Hematopoietic multipotent progenitor cell treated with erythropoietin and hydrocortisone succinate and interleukin-3 and kit ligand, for 4 days (in vitro differentiated cells): ENCODE results near the gene HMBS.
"Not testable (repeated sequence)": the region's sequence is repeated elsewhere in the genome, so short reads cannot be mapped to it uniquely, and the experiment has no call there.

Source experiments
- DNase-seq: peaks from one replicate; pipeline ENCODE4 v3.0.0-alpha.2; 2015

The HMBS gene

DNA sequence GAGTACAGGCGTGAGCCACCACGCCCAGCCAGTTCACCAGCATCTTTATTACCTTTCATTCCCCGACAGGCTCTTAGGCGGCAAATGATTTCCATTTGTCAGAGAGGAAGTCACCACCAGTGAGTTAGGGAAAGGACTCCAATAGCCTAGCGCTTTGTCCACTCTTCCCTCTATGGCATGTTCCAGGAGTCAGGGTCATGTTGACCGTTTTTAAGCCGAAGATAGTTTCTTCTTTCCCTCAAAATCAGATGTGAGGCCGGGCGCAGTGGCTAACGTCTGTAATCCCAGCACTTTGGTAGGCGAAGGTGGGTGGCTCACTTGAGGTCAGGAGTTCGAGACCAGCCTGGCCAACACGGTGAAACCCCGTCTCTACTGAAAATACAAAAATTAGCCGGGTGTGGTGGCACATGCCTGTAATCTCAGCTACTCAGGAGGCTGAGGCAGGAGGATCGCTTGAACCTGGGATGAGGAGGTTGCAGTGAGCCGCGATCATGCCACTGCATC, 18.5 kb downstream of the HMBS start:
- not testable (repeated sequence) for DNase-seq

DNA sequence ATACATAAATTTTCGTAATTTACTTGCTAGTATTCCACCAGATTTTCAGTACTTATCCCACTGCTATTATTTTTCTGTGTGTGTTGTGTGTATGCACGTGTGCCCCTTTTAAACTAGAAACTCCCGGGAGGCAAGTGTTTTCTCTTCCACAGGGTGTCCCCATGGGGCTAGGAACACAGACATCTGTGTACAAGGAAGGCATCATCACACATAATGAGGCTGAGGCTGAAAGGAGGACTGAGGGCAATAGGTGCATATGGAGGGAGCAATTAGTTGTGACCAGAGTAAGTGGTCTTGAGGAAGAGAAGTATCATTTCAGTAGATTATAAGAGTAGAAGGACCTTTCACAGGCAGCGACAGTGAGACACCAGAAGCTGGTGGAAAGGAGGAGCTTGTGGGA, 19.1 kb downstream of the HMBS start:
- peak; percentile 61 for DNase-seq

DNA sequence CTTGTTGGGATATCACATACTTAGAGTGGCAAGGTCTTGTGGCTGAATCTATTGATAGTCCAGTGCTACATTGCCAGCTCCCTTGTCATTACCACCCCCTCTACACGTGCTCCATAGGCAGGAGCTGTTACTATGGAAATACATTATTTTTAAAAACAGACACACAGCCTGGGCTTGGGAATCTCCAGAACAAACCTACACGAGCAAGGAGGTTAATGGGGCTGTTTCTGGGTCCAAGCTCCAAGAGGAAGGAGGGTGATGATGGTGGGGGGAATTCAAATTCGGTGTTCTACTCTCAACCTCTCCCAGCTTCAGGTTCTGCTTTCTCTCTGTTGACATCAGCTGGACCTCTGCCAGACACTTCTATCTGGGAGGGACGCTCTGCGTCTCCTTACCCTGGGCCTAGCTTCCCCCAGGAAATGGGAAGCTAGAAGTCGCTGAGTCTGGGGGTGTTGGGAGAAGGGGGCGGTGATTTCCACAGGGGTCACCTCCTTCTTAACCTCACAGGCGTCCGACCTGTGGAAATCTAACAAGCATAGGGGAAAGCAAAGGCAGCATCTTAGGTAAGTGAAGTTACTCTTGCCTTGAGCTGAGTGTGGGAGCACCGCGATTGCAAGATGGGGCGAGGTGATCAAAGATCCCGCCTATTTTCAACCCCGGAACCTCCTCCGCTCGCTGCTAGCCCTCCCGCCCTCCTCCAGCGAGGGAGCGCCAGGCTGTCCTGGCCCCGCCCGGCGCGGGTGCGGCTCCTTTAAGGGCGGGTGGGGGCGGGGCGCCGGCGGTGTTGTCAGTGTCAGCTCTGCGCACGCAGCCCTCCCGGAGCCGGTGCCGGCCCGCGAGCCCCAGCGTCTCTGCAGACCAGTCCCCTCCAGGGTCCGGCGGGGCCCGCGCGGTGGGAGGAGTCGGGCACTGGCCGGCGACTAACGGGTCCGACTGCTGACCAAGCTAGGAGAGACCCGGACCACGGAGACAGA, 22.2 kb downstream of the HMBS start, which contains the start of gene C2CD2L:
TSS of gene C2CD2L (plus strand) at position 781 of the 974 bp plus-strand sequence. CDS start 398 bp downstream, outside the sequence.
- DNase-seq, result peak; percentile 98

DNA sequence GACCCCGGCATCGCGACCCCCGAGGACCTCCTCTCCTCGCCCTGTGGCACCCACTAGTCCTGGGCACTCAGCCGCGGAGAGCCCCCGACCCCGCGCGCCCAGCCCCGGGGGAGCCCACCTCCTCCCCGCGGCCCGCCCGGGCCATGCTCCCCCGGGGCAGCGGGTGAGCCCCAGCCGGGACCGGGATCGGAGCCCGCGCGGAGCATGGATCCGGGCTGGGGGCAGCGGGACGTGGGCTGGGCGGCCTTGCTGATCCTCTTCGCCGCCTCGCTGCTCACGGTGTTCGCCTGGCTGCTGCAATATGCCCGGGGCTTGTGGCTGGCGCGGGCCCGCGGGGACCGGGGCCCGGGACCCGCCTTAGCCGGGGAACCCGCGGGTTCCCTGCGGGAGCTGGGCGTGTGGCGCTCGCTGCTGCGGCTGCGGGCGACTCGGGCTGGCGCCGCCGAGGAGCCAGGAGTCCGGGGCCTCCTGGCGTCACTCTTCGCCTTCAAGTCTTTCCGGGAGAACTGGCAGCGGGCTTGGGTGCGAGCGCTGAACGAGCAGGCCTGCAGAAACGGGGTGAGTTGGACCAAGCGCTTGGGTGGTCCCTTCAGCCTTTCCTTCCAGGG, 23.0 kb downstream of the HMBS start:
- DNase-seq, result peak; percentile 46

DNA sequence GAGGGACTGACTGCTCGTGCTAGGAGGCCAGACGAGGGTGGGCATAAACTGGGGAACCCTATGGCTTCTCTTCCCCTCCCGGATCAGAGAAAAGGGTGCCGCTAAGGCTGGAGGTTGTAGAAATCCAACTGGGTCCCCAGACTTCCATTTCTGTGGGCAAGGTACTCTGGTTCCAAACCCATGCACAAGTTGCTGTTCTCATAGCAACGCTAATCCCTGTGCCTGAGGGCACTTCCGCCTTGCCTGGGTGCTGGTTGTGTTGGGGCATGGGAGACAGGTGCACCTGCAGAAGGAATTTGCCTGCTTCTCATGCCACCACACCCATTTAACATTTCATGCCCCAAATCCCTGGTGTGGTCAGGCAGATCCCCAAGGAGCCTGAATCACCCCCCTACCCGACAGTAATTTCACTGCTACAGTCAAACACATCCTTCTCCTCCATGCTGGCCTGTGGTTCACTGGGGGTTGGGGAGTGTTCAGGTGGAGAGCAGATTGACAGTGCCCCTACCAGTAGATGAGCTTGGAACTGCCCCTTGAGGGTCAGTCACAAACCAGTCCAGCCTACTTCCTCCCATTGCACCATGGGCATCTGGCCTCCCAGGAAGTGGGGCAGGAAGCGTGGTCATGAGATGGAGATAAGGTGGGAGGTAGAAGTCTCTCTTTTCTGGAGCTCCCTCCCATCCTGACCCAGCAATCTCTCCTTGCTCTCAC, 23.6 kb downstream of the HMBS start:
- DNase-seq, result peak; percentile 68

DNA sequence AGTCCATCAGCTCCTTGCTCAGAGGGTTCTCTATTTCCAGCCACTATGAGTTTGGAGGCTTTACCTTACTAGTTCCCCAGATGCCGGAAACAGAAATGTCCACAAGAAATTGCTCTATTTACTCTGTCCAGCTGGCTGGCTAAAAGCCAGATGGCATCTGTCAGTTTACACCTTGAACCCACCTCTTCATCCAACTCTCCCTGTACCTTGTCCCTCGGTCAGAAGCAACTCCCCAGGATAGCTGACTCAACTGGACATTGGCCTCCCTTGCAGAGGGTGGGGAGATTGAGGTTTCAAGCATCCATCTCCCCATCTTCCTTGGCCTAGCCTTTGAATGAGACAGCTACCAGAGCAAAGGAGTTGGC, 24.2 kb downstream of the HMBS start:
- DNase-seq, result no peak

DNA sequence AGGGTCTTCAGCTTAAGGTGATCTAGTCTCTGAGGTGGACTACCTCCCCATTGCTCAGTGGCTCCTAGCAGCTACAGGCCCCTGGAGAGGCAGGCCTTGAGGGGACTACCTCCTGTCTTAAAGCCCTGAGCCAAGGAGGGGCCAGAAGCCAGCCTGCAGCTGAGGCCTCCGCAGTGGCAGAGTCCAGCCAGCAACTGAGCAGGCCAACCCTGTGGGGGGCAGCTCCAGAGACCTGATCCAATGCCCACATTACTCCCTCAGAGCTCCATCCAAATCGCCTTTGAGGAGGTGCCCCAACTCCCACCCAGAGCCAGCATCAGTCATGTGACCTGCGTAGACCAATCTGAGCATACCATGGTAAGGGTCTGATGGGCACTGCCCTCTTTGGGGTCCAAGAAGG, 25.2 kb downstream of the HMBS start:
- DNase-seq, result no peak

DNA sequence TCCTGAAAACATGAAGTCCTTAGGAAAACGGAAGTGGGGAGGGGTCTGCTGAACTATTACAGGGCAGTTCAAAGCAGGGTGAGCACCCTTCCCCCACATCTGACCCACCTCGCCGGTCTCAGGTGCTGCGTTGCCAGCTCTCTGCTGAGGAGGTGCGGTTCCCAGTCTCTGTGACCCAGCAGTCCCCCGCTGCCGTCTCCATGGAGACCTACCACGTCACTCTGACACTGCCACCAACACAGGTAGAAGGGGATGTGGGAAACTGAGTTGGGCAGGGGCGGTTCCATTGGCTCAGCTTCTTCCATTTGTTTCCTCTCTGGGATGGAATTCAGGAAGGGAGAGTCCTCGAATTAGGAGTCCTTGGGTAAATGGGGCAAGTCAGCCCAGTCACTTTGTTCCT, 25.8 kb downstream of the HMBS start:
- no peak for DNase-seq

DNA sequence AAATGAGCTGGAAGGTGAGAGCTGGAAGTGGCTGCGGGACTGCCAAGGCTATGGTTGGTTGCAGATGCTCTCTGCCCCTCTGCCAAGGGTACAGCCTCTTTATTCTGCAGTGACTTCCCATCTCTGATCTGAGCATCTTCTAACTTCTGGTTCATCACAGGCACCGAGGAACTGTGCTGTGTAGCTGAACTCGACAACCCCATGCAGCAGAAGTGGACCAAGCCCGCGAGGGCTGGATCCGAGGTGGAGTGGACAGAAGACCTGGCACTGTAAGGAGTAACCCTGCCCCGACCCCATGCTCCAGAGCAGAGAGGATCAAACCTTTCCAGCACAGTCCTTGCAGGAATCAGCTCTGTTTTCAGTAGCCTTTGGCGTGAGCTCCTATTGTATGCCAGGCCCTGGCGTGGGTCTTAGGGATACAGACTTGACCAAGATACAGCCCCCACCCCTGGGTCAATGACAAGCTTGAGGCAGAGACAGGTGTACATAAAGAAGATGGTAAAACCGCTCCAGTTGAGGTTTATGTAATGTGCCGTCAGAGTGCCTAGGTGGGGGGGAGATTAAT, 26.8 kb downstream of the HMBS start:
- DNase-seq, result no peak

DNA sequence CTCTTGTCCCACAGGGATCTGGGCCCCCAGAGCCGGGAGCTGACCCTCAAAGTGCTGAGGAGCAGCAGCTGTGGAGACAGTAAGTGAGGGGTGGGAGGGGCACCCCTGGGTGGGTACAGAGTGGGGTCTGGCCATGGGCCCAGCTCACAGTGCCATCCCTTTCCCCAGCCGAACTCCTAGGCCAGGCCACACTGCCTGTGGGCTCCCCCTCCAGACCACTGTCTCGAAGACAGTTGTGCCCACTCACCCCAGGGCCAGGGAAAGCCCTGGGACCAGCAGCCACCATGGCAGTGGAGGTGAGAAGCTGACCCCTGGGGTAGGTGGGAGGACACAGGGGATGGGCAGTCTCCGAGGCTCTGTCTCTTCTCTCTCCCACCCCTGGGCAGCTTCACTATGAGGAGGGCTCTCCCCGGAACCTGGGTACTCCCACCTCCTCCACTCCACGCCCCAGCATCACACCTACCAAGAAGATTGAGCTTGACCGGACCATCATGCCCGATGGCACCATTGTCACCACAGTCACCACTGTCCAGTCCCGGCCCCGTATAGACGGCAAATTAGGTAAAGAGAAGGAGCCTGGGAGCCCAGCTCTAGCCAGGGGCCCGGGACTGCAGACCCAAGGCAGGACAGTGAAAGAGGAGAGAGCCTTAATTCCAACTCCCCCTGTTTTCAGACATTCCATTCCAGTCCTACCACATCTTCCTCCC, 27.8 kb downstream of the HMBS start:
- DNase-seq, result no peak

DNA sequence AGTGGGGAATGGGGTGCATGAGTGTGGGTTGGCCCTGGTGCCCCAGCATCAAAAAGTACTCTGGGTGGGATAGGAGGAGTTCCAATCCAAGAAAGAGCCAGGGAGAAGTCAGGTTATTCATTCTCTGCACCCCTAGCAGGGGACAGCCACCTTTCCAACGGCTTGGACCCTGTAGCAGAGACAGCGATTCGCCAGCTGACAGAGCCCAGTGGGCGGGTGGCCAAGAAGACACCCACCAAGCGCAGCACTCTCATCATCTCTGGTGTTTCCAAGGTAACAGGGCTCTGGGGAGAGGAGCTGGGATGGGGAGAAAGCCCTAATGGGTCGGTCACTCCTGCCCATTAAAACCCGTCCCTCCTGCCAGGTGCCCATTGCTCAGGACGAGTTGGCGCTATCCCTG, 29.0 kb downstream of the HMBS start:
- DNase-seq, result no peak

DNA sequence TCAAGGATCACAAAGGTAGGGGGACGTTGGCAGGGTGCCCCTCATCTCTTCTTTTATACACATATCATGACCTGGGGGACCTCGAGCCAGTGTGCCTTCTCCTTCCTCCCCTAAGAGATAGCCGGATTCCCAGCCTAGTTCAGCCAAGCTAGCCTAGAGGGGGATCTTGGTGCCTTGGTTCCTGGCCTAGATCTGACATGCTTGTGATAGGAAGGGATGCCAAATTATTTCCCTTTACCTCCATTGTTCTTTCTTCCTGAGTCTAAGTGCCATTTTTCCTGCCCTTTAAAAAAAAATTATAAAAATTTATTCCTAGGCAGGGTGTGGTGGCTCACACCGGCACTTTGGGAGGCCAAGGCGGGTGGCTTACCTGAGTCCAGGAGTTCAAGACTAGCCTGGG, 29.7 kb downstream of the HMBS start:
- no peak for DNase-seq

DNA sequence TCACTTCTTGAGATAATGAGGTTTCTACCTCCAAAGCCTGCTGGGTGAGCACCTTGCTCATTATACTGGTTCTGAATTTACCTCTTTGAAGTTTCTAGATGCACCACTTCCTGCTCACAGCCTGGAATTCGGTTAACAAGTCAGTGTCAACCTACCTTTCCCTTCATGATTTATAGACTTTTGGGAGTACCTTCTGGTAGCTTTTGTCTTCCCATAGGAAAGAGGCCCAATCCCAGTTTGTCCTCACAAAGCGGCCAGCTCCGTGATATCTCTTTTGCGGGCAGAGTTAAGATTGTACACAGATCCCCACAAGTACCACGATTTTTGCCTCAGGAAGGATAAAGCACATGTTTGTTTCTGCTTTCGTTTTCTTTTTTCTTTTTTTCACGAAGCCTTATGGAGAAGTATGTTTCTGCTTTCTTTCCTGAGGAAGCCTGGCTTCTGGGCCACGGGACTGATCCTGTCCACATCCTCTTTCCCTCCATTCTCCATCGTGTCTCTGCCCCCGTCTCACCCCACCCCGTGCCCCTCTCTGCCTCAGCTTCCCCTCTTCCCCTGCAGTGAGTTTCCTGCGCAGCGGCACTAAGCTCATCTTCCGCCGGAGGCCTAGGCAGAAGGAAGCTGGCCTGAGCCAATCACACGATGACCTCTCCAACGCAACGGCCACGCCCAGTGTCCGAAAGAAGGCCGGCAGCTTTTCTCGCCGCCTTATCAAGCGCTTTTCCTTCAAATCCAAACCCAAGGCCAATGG, 31.0 kb downstream of the HMBS start:
- no peak for DNase-seq

DNA sequence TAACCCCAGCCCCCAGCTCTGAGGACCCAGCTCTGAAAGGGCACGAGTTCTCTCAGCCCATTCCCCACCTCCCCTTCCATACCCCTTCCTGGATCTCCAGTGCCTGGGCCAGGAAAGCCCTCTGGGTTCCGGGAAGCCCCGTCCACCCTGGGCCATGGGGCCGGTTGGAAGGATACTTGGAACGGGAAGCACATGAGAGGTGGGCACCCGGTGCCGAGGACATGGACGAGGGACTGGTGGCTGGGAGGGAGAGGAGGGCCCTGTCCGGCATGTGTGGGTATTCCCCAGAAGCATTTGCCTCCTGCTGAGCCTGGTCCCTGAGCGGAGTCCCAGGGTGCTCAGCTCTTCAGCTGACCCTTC, 31.5 kb downstream of the HMBS start:
- no peak for DNase-seq

DNA sequence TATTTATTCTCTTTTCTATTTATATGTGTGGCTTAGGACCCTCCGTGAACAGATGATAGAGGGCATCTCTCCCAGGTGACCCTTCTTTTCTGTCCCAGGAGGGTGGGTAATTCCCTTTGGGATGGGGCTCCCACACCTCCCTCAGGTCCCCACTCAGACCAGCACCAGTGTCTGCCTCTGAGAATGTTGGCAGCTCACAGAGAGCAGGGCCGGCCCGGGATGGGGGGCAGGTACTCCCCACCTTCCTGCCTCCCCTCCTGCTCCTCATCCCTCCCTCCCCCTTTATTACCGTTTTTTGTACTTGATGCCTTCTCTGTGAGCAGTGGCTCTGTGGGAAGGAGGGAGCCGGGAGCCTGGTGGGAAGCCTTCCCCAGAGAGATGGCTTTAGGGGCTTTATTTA, 31.9 kb downstream of the HMBS start:
- no peak for DNase-seq

DNA sequence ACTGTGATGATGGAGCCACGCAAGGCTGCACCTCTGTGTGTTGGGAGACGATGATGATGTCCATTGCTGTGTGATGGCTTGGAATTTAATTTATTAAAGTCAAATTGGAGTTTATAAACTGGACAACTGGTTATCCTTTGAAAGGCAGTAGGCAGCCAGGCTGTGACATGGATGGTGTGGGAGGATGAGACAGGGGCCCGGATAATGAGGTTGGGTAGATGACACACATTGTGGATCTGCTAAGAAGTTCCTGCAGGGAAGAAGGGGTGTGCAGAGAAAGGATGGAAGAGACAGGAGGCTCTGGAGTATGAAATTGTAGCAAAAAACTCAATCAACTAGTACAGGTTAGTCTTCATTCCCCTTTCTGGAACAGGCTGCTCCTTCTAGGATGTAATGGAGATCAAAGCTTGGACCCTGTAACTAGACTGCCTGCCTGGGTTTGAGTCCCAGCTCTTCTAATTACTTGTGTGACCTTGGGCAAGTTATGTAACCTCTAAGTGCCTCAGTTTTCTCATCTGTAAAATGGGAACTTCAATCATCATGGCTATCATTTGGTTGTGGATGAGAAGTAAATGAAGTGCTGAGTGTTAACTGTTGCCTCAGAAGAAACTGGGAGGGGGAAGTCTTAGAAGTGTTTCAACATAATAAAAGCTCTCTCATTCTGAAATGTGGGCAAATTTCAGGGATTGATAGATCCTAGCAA, 32.5 kb downstream of the HMBS start:
- DNase-seq, result no peak

DNA sequence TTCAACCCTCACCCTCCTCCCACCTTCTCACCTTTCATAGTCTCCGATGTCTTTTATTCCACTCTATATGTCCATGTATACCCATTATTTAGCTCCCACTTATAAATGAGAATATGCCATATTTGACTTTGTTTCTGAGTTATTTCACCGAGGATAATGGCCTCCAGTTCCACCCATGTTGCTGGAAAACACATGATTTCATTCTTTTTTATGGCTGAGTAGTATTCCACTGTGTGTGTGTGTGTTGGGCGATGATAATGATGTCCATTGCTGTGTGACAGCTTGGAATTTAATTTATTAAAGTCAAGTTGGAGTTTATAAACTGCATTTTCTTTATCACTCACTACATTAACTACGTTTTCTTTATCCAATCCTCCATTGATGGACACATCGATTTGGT, 33.5 kb downstream of the HMBS start:
- DNase-seq, result no peak

DNA sequence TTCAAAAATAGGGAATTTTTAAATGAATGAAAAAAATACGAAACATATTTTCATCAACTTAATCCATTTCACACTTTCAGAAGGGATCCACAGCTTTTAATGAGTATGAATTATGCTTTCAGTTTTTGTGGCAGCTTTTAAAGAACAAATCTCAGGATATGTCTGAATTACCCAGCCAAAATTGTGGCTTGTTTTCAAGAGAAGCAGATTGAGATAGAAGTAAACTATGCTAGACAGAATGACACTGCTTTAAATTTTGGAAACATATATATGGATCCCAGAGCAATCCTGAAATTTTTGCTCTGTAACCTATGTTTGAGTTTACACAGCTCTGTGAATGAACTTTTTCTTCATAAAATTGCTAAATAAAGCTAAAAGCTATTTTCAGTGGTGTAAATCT, 34.3 kb downstream of the HMBS start:
- no peak for DNase-seq

DNA sequence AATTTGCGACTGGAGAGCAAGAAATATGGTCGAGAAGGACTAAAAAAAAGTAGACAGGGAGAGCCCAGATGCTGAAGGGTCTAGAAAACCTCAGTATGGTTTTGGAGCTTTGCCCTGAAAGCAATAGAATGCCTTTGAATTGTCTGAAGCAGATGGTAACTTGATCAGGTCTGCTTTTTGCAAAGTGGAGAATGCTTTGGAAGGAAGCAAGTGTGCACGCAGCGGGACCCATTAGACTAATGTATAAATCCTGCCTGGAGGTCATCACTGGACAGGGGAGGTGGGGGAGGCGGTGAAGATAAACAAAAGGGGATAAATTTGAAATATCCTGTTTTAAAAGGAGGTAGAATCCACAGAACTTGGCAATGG, 35.9 kb downstream of the HMBS start:
- DNase-seq, result peak; percentile 30

DNA sequence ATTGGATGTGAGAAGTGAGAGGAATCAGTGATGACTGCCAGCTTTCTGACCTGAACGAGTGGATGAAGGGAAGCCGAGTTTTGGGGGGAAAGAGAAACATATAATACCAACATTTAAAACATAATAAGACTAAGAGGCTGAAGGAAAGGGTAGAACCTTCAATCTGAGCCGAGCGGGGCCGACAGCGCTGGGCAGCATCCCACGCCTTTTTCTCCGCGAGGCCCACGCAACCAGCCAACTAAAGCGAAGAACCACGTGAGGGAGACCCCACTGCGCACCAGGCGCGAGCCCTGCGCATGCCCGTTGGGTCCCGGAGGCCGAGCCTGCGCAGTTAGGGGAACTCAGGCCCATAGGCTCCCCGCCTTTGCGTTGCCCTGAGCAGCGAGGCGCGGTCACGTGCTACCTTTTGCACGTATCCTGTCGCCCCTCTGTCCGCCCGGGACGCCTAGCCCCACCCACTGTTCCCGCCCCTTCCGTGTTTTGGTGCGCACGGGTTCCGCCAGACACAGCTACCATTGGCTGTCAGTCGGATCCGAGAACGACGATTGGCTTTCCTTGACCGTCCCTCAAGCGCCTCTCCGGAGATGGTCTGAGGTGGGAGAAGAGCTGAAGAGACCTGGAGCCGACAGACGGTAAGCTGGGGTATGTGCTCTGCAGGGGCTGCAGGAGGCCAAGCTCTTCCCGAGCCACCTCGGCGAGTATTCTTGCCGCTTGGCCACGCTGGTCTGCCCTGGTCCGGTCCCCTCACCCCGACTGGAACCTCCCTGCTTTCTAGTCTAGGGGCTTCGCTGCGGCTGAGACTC, 36.5 kb downstream of the HMBS start, which contains the start of gene HINFP:
TSS of gene HINFP (plus strand) at position 573 of the 803 bp plus-strand sequence. CDS start 5,365 bp downstream, outside the sequence.
- DNase-seq, result peak; percentile 100
